H1 (cell line): ENCODE results near the gene DOCK9. TPM values are rescaled to one million over a fixed set of nuclear protein-coding genes. Genes with fewer than 3 reads are reported as not detected.

ENCODE experiments used
- CTCF ChIA-PET: fragments of 300-600 bp; sonication (Branson Sonifier 250); formaldehyde crosslinking; loops from one replicate; lab custom pipeline; 2021; ENCODE audit not compliant: partially characterized antibody; lab: Charles Lee
- POLR2A ChIA-PET: fragments of 300-600 bp; sonication (Branson Sonifier 250); formaldehyde crosslinking; loops from one replicate; lab custom pipeline; 2021; ENCODE audit warnings: inconsistent platforms; ENCODE audit not compliant: partially characterized antibody; lab: Charles Lee
- DNase-seq, 2 experiments: peaks; one replicate each; pipeline versions ENCODE4 v3.0.0 to v3.0.0-alpha.2; 2010 to 2022; ENCODE audit warnings: low spot score in 2 of 2, low read depth in 1 of 2, mixed read lengths in 1 of 2
- FAIRE-seq: peaks from 2 replicates; lab custom pipeline; 2011; peaks lifted over from hg19 to GRCh38; lab: Jason Lieb, UNC
- H2AFZ ChIP-seq: 2 replicates; pipeline ENCODE4 v1.8.1; 2012; ENCODE audit warnings: low read length, inconsistent platforms
- H2AK5ac ChIP-seq: 2 replicates; pipeline ENCODE4 v1.6.1; 2013; ENCODE audit warnings: low read depth, low read length
- H2BK120ac ChIP-seq: replicated peaks from 2 replicates; pipeline ENCODE3; 2013; ENCODE audit warnings: low read depth, low read length, inconsistent platforms
- H2BK12ac ChIP-seq: 2 replicates; pipeline ENCODE4 v1.6.1; 2013; ENCODE audit warnings: low read depth, low read length
- H2BK15ac ChIP-seq: 2 replicates; pipeline ENCODE4 v1.6.1; 2013; ENCODE audit warnings: low read length
- H2BK20ac ChIP-seq: 2 replicates; pipeline ENCODE4 v1.6.1; 2013; ENCODE audit warnings: low read length
- H2BK5ac ChIP-seq: 2 replicates; pipeline ENCODE4 v1.6.1; 2013; ENCODE audit warnings: low read depth, low read length
- H3K14ac ChIP-seq: 2 replicates; pipeline ENCODE4 v1.6.1; 2013; ENCODE audit warnings: inconsistent platforms; ENCODE audit not compliant: insufficient read length
- H3K18ac ChIP-seq: 2 replicates; pipeline ENCODE4 v1.6.1; 2013; ENCODE audit warnings: low read length; ENCODE audit errors: extremely low read depth
- H3K23ac ChIP-seq: 2 replicates; pipeline ENCODE4 v1.6.1; 2013; ENCODE audit warnings: inconsistent platforms; ENCODE audit not compliant: insufficient read length
- H3K23me2 ChIP-seq: 2 replicates; pipeline ENCODE4 v1.6.1; 2013; ENCODE audit warnings: low read depth, low read length
- H3K27ac ChIP-seq: 2 replicates; pipeline ENCODE4 v1.6.1; 2011; ENCODE audit warnings: low read depth, low read length, inconsistent platforms
- H3K27me3 ChIP-seq, 4 experiments: replicated peaks in 1 of 4; 1 replicate in 1 of 4; 2 replicates in 3 of 4; pipeline versions ENCODE4 v1.6.1 to v1.8.1; 2011 to 2013; ENCODE audit warnings: low read length in 3 of 4, mild to moderate bottlenecking in 3 of 4, inconsistent platforms in 2 of 4, mixed read lengths in 2 of 4, moderate library complexity in 1 of 4; ENCODE audit not compliant: control insufficient read depth in 3 of 4, insufficient read depth in 3 of 4; ENCODE audit errors: extremely low read depth in 1 of 4
- H3K36me3 ChIP-seq, 4 experiments: 2 replicates each; pipeline versions ENCODE4 v1.6.1 to v1.8.1; 2011 to 2013; ENCODE audit warnings: mild to moderate bottlenecking in 4 of 4, low read length in 3 of 4, moderate library complexity in 2 of 4, control low read depth in 1 of 4, inconsistent platforms in 1 of 4; ENCODE audit not compliant: insufficient read depth in 4 of 4, control insufficient read depth in 2 of 4
- H3K4ac ChIP-seq: replicated peaks from 2 replicates; pipeline ENCODE3; 2013; ENCODE audit warnings: low read length, low read depth, mixed read lengths, inconsistent platforms; ENCODE audit not compliant: insufficient read length
- H3K4me1 ChIP-seq, 4 experiments: replicated peaks in 1 of 4; 1 replicate in 1 of 4; 2 replicates in 3 of 4; pipeline versions ENCODE4 v1.6.1 to v1.8.1; 2011 to 2013; ENCODE audit warnings: low read length in 3 of 4, inconsistent platforms in 2 of 4, mixed read lengths in 1 of 4; ENCODE audit not compliant: insufficient read depth in 4 of 4, control insufficient read depth in 3 of 4
- H3K4me2 ChIP-seq, 2 experiments: 2 replicates each; pipeline versions ENCODE4 v1.6.1 to v1.8.1; 2011 to 2013; ENCODE audit warnings: low read depth in 2 of 2, low read length in 2 of 2, control low read depth in 1 of 2, inconsistent platforms in 1 of 2, mild to moderate bottlenecking in 1 of 2; ENCODE audit not compliant: insufficient read depth in 1 of 2
- H3K4me3 ChIP-seq, 4 experiments: fragments of 200-600, 300-600 bp in 1 of 4; sonication (generic), shearing (Covaris generic), sonication (Bioruptor Twin) in 1 of 4; 2 replicates each; pipeline versions ENCODE4 v1.5.1 to v1.8.1; 2011 to 2016; ENCODE audit warnings: low read length in 4 of 4, low read depth in 3 of 4, control low read depth in 2 of 4, inconsistent platforms in 2 of 4, mild to moderate bottlenecking in 2 of 4, mixed read lengths in 1 of 4, moderate library complexity in 1 of 4; ENCODE audit not compliant: insufficient read depth in 2 of 4; ENCODE audit errors: extremely low read depth in 1 of 4
- H3K56ac ChIP-seq: replicated peaks from 2 replicates; pipeline ENCODE3; 2013; ENCODE audit warnings: low read depth, mild to moderate bottlenecking, mixed read lengths, low read length, inconsistent platforms; ENCODE audit not compliant: insufficient read length
- H3K79me1 ChIP-seq: 2 replicates; pipeline ENCODE4 v1.6.1; 2013; ENCODE audit warnings: low read depth, low read length, control low read depth
- H3K79me2 ChIP-seq, 2 experiments: 2 replicates each; pipeline versions ENCODE4 v1.6.1 to v1.8.1; 2012 to 2013; ENCODE audit warnings: low read length in 2 of 2, mild to moderate bottlenecking in 2 of 2, inconsistent platforms in 1 of 2; ENCODE audit not compliant: insufficient read depth in 2 of 2, control insufficient read depth in 1 of 2
- H3K9ac ChIP-seq, 4 experiments: replicated peaks in 1 of 4; 1 replicate in 1 of 4; 2 replicates in 3 of 4; pipeline versions ENCODE4 v1.6.1 to v1.8.1; 2011 to 2013; ENCODE audit warnings: low read depth in 3 of 4, low read length in 3 of 4, control low read depth in 2 of 4, mild to moderate bottlenecking in 2 of 4, moderate library complexity in 2 of 4, inconsistent platforms in 1 of 4; ENCODE audit errors: extremely low read depth in 1 of 4
- H3K9me3 ChIP-seq, 2 experiments: 2 replicates each; pipeline versions ENCODE4 v1.6.1 to v1.8.1; 2012 to 2013; ENCODE audit warnings: mild to moderate bottlenecking in 2 of 2, moderate library complexity in 2 of 2, control low read depth in 1 of 2, inconsistent platforms in 1 of 2, low read depth in 1 of 2, low read length in 1 of 2, mixed read lengths in 1 of 2; ENCODE audit not compliant: insufficient read depth in 2 of 2
- H4K20me1 ChIP-seq, 2 experiments: replicated peaks in 1 of 2; 2 replicates each; pipeline versions ENCODE3 to v1.8.1; 2011 to 2013; ENCODE audit warnings: inconsistent platforms in 2 of 2, low read length in 2 of 2, mild to moderate bottlenecking in 1 of 2; ENCODE audit not compliant: insufficient read depth in 2 of 2, control insufficient read depth in 1 of 2
- H4K5ac ChIP-seq: 2 replicates; pipeline ENCODE4 v1.6.1; 2013; ENCODE audit warnings: low read length, low read depth, mixed read lengths, inconsistent platforms; ENCODE audit not compliant: insufficient read length
- H4K8ac ChIP-seq: 2 replicates; pipeline ENCODE4 v1.8.0; 2013; ENCODE audit warnings: mild to moderate bottlenecking, moderate library complexity, low read length, inconsistent platforms; ENCODE audit not compliant: insufficient read depth; ENCODE audit errors: extremely low read depth
- H4K91ac ChIP-seq: replicated peaks from 2 replicates; pipeline ENCODE3; 2013; ENCODE audit warnings: low read length, mixed read lengths, inconsistent platforms; ENCODE audit not compliant: insufficient read length
- E2F6 ChIP-seq: IDR thresholded peaks from 2 replicates; pipeline ENCODE4 v1.6.1; 2012; ENCODE audit warnings: inconsistent platforms
- GABPA ChIP-seq: IDR thresholded peaks from 2 replicates; pipeline ENCODE4 v1.6.1; 2011; ENCODE audit warnings: mild to moderate bottlenecking, low read length, moderate library complexity, borderline replicate concordance; ENCODE audit not compliant: insufficient read depth
- JUND ChIP-seq: IDR thresholded peaks from 2 replicates; pipeline ENCODE4 v1.6.1; 2011; ENCODE audit warnings: mild to moderate bottlenecking, improper control_type of control experiment, low read length
- RBBP5 ChIP-seq: IDR thresholded peaks from 2 replicates; pipeline ENCODE4 v1.7.1; 2012; ENCODE audit warnings: low read depth, mild to moderate bottlenecking, inconsistent platforms, low read length, moderate library complexity, borderline replicate concordance
- ZNF274 ChIP-seq: IDR thresholded peaks from 2 replicates; pipeline ENCODE4 v1.7.0; 2012; ENCODE audit warnings: low read length, borderline replicate concordance; ENCODE audit errors: extremely low read depth
- WGBS, 2 experiments: shearing (Covaris generic) in 1 of 2; methylation state at CpG; one replicate each; pipeline versions ENCODE4 v1.1.6 to v1.1.7; 2013 to 2015; ENCODE audit warnings: low lambda C conversion rate in 2 of 2, mixed read lengths in 2 of 2, inconsistent platforms in 1 of 2, low coverage in 1 of 2, missing lambda C conversion rate in 1 of 2; ENCODE audit not compliant: insufficient replicate concordance in 2 of 2, insufficient coverage in 1 of 2, insufficient read length in 1 of 2; ENCODE audit errors: extremely low coverage in 1 of 2, missing lambda C conversion rate in 1 of 2; 5-methylcytosine and 5-hydroxymethylcytosine counted together
- polyA plus RNA-seq, 7 experiments: library from polyadenylated mRNA; depleted of rRNA in 3 of 7; stranded (reverse) in 5 of 7; unstranded in 2 of 7; fragments of >200 nt in 5 of 7; fragments of 200-250 nt in 2 of 7; gene quantifications; 1 replicate in 5 of 7; 2 replicates in 1 of 7; 4 replicates in 1 of 7; pipeline versions ENCODE4 v1.2.1 to v1.2.3, GENCODE V29; 2011 to 2013; ENCODE audit warnings: missing spikeins in 2 of 7, mixed read lengths in 2 of 7
- total RNA-seq: library from RNA; stranded (reverse); fragmentation: NEBNext Ultra II Directional; extraction: Animal tissue kit (Norgen Biotek cat#: 25700); gene quantifications from 2 replicates; pipeline ENCODE4 v1.2.1, GENCODE V29; 2021

The DOCK9 gene
- total and polyA plus RNA-seq, 2 of the 8 experiments (the other 6 are each of a cell fraction or from before 2014, with no cell fraction given), result 21.6 to 31.5 TPM

GRCh38 chr13:98906746-98907502 is 70.9 kb downstream of the DOCK9 start:
- CTCF ChIA-PET, result interaction anchor here (1.0 kb wide), 1 partner anchor 19 kb away, joined by 3 read pairs; no protein-coding TSS in a partner anchor
- H3K9me3 ChIP-seq, result no peaks in the 10 kb centered on the region

More at GRCh38 chr13:98906746-98907502, 70.9 kb downstream of the DOCK9 start:
- Histone ChIP-seq H3K79me1 (no peaks in the 10 kb centered on the region), H2AK5ac (no peak overlapping the region), H3K18ac (no peak overlapping the region), H2BK12ac (no peak overlapping the region), H3K4me1 (no peaks in the 10 kb centered on the region), H3K27ac (no peak overlapping the region), H3K79me2 (no peaks in the 10 kb centered on the region), H2BK15ac (no peak overlapping the region), H2AFZ (no peak overlapping the region), H3K4me3 (no peak overlapping the region), H4K8ac (no peak overlapping the region), H4K5ac (no peak overlapping the region), H3K56ac (no peak overlapping the region), H4K91ac (no peak overlapping the region), H2BK20ac (no peak overlapping the region), H3K27me3 (no peaks in the 10 kb centered on the region), H2BK120ac (no peak overlapping the region), H3K23me2 (no peaks in the 10 kb centered on the region), H3K4ac (no peak overlapping the region), H3K9ac (no peak overlapping the region), H3K4me2 (no peak overlapping the region), H3K14ac (no peak overlapping the region), H4K20me1 (no peaks in the 10 kb centered on the region), H2BK5ac (no peak overlapping the region), H3K36me3 (no peaks in the 10 kb centered on the region), H3K23ac (no peak overlapping the region)
- POLR2A ChIA-PET, result no interaction called here
- no peak for DNase-seq
- 93% methylated on average over 8 of the region's 8 CpGs; no CpG with 5 or more reads in 1 of the 2 experiments for WGBS, 2 experiments
- no peak for TF ChIP-seq ZNF274
- no peak for TF ChIP-seq JUND
- TF ChIP-seq RBBP5, result no peak
- no peak for TF ChIP-seq E2F6
- no peak for TF ChIP-seq GABPA
- no peak for FAIRE-seq
